Hypothalamus (tissue), 51 donors: ENCODE data around the gene TSPAN11.
"Not testable (repeated sequence)": the region's sequence is repeated elsewhere in the genome, so short reads cannot be mapped to it uniquely, and the experiment has no call there.

Source experiments
- DNase-seq, 51 donors: peaks; one replicate each; lab custom pipeline; 2025; lab: John Stamatoyannopoulos, UW

Gene TSPAN11

GRCh38 chr12:31011746-31012566, 85.4 kb downstream of the TSPAN11 start:
- no peak for DNase-seq

GRCh38 chr12:31012567-31012891, 86.0 kb downstream of the TSPAN11 start:
- DNase-seq = not testable (repeated sequence)

- no peak for DNase-seq
Observed at GRCh38 chr12:31015215-31015614, 88.7 kb downstream of the TSPAN11 start.

- DNase-seq = no peak
Observed at GRCh38 chr12:31016057-31016456, 89.5 kb downstream of the TSPAN11 start.

GRCh38 chr12:31017535-31017934, 91.0 kb downstream of the TSPAN11 start:
- no peak for DNase-seq

- no peak for DNase-seq
Observed at GRCh38 chr12:31018106-31018789, 91.7 kb downstream of the TSPAN11 start.

- DNase-seq = no peak
Observed at GRCh38 chr12:31018790-31019505, 92.4 kb downstream of the TSPAN11 start.

GRCh38 chr12:31019561-31019960, 93.0 kb downstream of the TSPAN11 start:
- no peak for DNase-seq

- DNase-seq = no peak
Observed at GRCh38 chr12:31019976-31020375, 93.4 kb downstream of the TSPAN11 start.

GRCh38 chr12:31020385-31021166, 94.0 kb downstream of the TSPAN11 start:
- DNase-seq = no peak

- no peak for DNase-seq
Observed at GRCh38 chr12:31021181-31021580, 94.6 kb downstream of the TSPAN11 start.

- no peak for DNase-seq
Observed at GRCh38 chr12:31021809-31022494, 95.4 kb downstream of the TSPAN11 start.

- no peak for DNase-seq
Observed at GRCh38 chr12:31023271-31023724, 96.8 kb downstream of the TSPAN11 start.

GRCh38 chr12:31026202-31026601, 99.7 kb downstream of the TSPAN11 start:
- no peak for DNase-seq

GRCh38 chr12:31027006-31027405, 100.5 kb downstream of the TSPAN11 start:
- not testable (repeated sequence) for DNase-seq

GRCh38 chr12:31029468-31029867, 102.9 kb downstream of the TSPAN11 start:
- DNase-seq = peak in 2 of 51 donors; percentile 36 to 39

- DNase-seq = peak in 31 of 51 donors; percentile 6 to 64 (median 29)
Observed at GRCh38 chr12:31029916-31030562, 103.5 kb downstream of the TSPAN11 start.

- DNase-seq = no peak
Observed at GRCh38 chr12:31031951-31032335, 105.4 kb downstream of the TSPAN11 start.

- no peak for DNase-seq
Observed at GRCh38 chr12:31033146-31033545, 106.6 kb downstream of the TSPAN11 start.

GRCh38 chr12:31033681-31034080, 107.1 kb downstream of the TSPAN11 start:
- DNase-seq = no peak
